ENCODE measurements around the gene AJAP1.

DNA sequence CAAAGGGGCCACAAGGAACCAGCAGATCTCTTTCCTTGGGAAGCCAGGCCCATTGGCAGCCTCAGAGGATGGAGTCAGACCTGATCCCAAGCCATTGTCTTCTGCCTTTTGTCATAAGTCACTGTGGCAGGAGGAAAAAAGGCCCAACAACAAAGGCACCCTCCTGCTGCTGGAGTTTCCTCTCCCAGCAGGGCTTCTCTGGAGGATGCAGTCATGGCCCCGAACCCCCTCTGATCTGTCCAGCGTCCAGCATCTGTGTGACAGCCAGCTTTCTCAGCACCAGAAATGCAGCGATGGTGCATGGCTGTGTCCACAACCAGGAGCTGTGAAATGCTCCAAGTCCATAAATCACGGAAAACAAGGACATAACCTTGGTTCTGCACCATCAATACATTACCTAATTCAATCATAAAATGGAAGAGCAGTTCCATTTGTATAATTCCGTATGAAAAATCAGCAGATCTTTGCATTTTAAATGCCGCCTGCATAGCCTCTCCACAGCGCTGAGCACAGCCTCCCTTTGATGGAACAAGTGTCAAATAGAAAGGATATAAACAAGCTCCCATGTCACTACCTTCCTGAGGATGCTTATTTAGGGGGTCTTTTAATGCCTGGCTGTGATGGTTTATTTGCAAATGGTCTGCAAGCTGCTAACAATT lies 30.6 kb downstream of the AJAP1 start:
- TF ChIP-seq, protein P1, sequence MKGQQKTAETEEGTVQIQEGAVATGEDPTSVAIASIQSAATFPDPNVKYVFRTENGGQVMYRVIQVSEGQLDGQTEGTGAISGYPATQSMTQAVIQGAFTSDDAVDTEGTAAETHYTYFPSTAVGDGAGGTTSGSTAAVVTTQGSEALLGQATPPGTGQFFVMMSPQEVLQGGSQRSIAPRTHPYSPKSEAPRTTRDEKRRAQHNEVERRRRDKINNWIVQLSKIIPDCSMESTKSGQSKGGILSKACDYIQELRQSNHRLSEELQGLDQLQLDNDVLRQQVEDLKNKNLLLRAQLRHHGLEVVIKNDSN (IDR thresholded peaks at IDR 0.05; ENCODE audit: borderline replicate concordance, extremely low read length, insufficient read depth, low read depth, low read length) = no peak
- no peak for TF ChIP-seq EP300 (IDR thresholded peaks at IDR 0.05; ENCODE audit: borderline replicate concordance in 1 of 2, control insufficient read depth in 1 of 2, low read depth in 2 of 2, low read length in 2 of 2)
- TF ChIP-seq, protein P2, sequence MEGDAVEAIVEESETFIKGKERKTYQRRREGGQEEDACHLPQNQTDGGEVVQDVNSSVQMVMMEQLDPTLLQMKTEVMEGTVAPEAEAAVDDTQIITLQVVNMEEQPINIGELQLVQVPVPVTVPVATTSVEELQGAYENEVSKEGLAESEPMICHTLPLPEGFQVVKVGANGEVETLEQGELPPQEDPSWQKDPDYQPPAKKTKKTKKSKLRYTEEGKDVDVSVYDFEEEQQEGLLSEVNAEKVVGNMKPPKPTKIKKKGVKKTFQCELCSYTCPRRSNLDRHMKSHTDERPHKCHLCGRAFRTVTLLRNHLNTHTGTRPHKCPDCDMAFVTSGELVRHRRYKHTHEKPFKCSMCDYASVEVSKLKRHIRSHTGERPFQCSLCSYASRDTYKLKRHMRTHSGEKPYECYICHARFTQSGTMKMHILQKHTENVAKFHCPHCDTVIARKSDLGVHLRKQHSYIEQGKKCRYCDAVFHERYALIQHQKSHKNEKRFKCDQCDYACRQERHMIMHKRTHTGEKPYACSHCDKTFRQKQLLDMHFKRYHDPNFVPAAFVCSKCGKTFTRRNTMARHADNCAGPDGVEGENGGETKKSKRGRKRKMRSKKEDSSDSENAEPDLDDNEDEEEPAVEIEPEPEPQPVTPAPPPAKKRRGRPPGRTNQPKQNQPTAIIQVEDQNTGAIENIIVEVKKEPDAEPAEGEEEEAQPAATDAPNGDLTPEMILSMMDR (IDR thresholded peaks at IDR 0.05 in 2 of 3, conservative IDR thresholded peaks at IDR 0.05 in 1 of 3; ENCODE audit: control insufficient read depth in 2 of 3, extremely low read depth in 1 of 3, insufficient read depth in 1 of 3, low read depth in 3 of 3, low read length in 3 of 3) = no peak
- no peak for TF ChIP-seq EGR1 (IDR thresholded peaks at IDR 0.05; ENCODE audit: borderline replicate concordance in 1 of 2, low read depth in 2 of 2, low read length in 2 of 2)
- TF ChIP-seq ZNF384 (IDR thresholded peaks at IDR 0.05; ENCODE audit: borderline replicate concordance, low read depth, low read length) = no peak
- TF ChIP-seq MXI1 (IDR thresholded peaks at IDR 0.05; ENCODE audit: low read depth, low read length) = no peak
- no peak for TF ChIP-seq NR2F1 (conservative IDR thresholded peaks at IDR 0.05)
- no peak for TF ChIP-seq NRF1 (conservative IDR thresholded peaks at IDR 0.05; ENCODE audit: low read depth, low read length)
- no peak for TF ChIP-seq TCF3 (IDR thresholded peaks at IDR 0.05; ENCODE audit: borderline replicate concordance, insufficient read depth, low read depth, low read length)
- no peak for TF ChIP-seq DPF2 (IDR thresholded peaks at IDR 0.05)
- TF ChIP-seq RCOR1 (conservative IDR thresholded peaks at IDR 0.05; ENCODE audit: low read depth, low read length) = no peak
- TF ChIP-seq, protein P3, sequence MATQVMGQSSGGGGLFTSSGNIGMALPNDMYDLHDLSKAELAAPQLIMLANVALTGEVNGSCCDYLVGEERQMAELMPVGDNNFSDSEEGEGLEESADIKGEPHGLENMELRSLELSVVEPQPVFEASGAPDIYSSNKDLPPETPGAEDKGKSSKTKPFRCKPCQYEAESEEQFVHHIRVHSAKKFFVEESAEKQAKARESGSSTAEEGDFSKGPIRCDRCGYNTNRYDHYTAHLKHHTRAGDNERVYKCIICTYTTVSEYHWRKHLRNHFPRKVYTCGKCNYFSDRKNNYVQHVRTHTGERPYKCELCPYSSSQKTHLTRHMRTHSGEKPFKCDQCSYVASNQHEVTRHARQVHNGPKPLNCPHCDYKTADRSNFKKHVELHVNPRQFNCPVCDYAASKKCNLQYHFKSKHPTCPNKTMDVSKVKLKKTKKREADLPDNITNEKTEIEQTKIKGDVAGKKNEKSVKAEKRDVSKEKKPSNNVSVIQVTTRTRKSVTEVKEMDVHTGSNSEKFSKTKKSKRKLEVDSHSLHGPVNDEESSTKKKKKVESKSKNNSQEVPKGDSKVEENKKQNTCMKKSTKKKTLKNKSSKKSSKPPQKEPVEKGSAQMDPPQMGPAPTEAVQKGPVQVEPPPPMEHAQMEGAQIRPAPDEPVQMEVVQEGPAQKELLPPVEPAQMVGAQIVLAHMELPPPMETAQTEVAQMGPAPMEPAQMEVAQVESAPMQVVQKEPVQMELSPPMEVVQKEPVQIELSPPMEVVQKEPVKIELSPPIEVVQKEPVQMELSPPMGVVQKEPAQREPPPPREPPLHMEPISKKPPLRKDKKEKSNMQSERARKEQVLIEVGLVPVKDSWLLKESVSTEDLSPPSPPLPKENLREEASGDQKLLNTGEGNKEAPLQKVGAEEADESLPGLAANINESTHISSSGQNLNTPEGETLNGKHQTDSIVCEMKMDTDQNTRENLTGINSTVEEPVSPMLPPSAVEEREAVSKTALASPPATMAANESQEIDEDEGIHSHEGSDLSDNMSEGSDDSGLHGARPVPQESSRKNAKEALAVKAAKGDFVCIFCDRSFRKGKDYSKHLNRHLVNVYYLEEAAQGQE (IDR thresholded peaks at IDR 0.05; ENCODE audit: low read depth, low read length) = no peak
- no peak for TF ChIP-seq SMAD1 (IDR thresholded peaks at IDR 0.05; ENCODE audit: low read depth, partially characterized antibody)
- TF ChIP-seq CHD2 (IDR thresholded peaks at IDR 0.05; ENCODE audit: borderline replicate concordance, low read depth, low read length) = no peak
